Putamen (tissue), 1 donor: ENCODE measurements around the gene ANKFN1.
"Not testable (repeated sequence)": the region's sequence is repeated elsewhere in the genome, so short reads cannot be mapped to it uniquely, and the experiment has no call there.

Experiments
- DNase-seq: peaks from one replicate; pipeline ENCODE4 v3.0.0-alpha.2; 2016; ENCODE audit warnings: low spot score

Gene ANKFN1

DNA sequence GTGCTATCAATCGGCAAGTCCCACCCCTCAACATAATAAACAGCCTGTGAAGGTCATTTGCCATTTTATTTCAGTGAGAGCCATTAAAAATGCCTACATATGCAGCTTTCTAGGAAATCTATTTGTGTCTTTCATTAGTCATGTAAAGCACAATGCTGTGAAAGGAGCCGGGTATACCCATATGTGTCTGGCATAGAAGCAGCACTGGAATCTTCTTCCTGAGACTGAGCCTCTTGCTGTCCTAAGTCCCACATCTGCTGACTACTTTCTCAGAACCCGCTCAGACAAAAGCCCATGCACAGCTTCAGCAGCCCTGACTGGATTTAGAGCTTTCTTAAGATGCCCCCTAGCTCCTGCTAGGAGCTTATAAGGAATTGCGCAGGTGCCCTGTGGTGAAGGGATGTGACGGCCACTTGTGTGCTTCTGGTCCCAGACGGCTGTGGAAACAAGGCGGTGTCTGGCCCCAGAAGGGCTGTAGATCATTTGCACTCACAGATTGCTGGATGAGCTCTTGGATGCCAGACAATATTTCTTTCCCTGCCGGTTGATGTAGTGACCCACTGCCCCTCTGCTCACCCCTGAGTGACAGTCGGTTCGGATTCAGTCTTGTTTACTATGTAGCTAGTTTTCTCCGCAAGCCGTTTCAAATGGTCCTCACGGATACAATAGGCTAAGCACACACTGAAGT is 172.2 kb downstream of the ANKFN1 start:
- no peak for DNase-seq

DNA sequence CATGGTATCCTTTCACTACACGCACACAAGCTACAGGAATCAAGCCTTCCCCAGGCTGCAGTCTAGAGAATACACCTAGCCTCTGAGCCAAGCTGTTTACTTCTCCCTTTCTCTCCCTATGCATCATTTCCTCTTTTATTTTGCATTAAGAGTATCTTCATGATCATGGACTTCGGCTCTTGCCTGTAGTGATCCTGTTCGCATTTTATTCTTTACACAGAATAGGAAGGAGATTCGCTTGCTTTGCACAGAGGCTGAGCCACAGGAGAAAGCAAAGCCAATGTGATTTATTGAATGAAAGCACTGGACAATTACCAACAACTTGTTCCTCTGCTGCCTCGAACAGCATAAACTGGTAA is 172.7 kb downstream of the ANKFN1 start:
- no peak for DNase-seq

DNA sequence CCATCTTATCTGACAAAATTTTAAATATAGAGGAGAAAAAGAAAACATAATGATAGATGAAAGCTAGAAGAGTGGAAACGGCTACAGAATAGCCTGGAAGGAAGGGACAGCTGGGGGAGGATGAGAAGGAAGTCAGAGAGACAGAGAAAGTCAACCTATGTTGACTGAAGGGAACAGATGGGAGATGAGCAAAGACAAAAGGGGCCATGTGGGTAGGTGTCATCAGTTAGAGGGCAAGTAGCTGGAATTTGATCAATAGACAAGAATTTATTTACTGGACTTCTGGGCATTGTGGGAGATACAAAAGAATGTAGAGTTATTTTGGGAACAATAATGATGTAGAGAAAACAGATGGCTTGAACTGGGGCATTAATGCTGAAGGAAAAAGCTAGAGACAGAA is 194.4 kb downstream of the ANKFN1 start:
- no peak for DNase-seq

DNA sequence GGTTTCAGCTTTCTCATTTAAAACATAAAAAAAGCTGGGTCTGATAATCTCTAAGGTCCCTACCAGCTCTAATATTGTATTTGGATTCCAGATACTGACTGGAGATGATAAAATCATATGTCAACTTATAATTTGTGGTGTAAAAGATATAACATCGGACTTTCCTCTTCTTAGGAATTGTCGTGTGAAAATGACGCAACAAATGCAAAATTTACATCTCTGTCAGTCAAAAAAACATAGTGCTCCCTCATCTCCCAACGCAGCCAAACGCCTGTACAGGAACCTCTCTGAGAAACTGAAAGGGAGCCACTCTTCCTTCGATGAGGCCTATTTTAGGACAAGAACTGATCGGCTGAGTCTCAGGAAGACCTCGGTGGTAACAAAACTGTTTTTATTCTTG is 197.3 kb downstream of the ANKFN1 start:
- no peak for DNase-seq

DNA sequence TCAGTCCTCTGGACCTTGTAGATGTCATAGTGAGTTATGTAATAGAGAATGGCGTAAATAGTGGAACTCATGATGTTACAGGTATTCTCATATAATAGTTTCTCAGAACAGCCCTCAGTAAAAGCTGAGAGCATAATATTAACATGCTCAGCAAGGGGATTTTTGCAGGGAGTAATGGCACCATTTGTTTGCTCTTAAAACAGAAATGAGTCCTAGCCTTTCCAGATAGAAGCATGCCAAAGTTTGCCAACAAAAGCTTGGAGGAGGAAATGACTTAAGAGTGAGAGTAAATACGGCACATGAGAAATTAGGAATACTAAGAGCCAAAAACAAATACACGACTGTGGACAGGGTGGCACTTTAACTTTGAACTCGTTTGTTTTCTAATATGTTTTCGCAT is 198.4 kb downstream of the ANKFN1 start:
- DNase-seq, result no peak

DNA sequence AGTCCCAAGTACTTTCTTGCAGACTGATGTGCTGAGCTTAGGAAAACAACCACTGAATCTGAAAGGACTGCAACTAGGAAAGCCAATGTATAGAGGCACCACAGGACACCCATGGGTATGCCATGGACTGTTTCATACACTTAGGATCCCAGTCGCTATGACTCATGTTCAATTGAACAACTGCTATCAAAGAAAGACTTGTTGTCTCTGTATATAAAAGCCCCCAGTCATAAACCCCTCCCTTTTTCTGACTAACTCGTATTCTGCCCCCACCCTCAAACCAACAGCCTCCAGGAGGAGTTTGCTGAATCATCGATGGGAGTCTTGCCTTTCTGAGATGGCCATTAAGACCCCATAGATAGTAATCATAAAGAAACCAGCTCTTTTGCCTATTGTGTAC is 205.4 kb downstream of the ANKFN1 start:
- DNase-seq, result no peak

DNA sequence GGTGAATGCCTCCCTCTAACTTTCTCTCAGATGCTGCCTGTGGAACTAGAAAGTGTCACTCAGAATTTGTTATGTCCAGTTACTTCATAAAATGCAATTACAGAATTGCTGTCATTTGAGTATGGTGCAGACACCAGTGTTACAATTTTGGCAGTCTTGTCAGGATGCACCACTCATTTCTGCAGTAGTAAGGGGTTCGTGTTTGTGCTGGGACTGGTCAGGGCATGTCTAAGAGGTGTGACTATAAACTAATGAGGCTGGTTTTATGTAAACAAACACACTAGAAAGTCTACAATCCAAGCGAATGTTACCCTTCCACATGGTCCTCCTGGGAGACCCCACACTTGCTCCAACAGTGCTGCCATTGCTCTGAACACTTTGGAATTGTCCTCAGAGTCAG is 206.2 kb downstream of the ANKFN1 start:
- no peak for DNase-seq

DNA sequence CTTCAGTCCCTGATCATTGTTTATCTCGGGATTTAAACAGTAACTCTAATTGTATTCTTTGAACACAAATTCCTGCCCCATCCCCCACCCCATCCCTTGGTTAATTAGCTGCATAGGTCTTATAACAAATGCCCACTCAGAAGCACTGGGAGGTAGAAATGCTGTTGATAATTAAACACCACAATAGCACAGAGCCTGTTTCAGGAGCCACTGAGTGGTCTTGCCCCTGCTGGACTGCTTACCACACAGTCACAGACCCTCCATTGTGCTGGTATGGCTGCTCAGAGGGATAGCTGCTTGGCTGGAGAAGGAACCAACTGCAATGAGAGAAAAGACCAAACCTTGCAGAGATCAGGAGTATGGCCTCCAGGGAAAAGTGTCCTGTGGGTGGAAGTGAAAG is 214.1 kb downstream of the ANKFN1 start:
- DNase-seq, result no peak

DNA sequence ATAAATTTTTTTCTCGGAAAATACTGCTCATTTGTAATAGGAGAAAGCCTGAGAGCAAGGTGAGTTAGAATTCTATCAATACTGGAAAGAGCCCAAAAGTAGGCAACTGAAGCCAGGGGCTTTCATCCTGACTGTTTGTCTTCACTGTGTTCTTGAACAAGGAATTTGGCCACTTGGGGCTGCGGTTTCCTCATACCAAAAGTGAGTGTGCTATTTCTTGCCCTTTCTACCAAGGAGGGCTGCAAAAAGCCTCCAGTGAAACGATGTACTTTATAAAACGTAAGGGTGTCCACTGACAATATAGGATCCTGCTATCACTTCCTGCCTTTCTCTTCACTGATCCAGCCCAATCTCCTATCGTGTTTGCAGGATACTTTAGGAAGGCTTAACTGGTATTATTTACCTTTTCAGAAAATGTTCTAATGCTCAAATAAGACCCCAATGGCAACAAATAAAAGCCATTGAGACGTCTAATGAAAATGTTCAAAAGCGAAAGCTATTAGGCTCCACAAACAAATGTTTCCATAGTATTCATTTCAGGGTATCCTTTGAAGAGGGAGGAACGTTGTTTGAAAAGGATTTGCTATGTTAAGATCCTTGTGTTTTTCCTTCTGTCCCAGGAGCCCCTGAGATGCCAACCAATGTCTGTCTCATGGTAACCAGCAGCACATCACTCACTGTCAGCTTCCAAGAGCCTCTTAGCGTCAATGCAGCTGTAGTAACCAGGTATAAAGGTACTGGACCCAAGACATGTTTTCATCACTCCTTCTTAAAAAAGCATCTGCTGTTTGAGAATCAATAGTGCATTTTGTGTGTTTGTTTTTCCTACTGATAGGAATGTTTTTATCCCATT is 220.9 kb downstream of the ANKFN1 start:
- DNase-seq, result no peak

DNA sequence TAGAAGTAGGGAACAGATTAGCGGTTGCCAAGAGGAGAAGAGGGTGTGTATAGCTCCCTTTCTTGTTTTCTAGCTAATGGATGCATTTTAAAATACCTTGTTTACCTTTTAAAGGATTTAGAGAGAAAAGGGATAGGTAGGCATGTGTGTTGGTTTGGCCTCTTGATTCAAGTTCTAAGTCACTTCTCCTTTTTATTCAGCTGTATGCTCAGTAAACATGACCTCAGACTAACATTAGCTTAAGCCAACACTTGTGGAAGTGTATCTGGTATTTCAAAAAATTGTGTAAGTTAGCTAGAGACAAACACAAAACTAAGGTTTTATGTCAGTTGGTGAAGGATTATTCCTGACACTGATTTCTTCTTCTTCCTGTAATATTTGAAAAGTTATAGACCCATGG is 236.1 kb downstream of the ANKFN1 start:
- no peak for DNase-seq

DNA sequence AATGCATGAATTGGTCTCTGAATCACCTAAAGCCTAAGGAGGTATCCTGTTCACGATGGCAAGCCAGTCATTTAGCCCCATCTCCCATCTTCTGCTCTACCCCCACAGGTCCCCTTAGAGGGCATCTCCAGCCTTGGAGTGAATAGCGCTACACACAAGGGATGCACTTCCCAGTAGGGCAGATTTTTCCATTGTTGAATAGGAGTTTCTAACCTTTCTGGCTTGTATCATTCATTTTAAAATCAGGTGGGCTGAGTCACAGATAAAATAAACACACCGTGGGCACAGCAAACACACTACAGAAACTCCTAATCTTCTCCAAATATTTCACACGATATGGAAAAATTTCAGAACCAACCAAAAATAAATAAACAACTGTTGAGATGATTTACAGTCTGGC is 239.0 kb downstream of the ANKFN1 start:
- DNase-seq, result no peak

DNA sequence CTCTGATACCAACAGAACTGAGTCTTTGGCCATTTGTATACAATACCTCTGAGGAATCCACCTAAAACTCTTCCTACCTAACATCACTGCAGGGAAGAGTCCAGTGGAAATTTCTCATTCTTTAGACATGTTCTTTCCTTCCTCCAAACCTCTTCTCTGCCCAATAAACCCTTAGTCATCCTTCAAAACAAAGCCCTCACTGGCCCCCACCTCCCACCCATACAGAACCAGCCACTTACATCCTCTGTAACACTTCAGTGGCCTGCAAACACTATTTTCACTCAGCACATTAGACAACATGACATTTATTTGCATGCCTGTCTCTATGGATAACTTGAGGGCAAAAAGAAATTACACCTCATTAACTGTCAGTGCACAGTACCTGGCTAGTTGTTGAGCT is 239.9 kb downstream of the ANKFN1 start:
- DNase-seq, result no peak

DNA sequence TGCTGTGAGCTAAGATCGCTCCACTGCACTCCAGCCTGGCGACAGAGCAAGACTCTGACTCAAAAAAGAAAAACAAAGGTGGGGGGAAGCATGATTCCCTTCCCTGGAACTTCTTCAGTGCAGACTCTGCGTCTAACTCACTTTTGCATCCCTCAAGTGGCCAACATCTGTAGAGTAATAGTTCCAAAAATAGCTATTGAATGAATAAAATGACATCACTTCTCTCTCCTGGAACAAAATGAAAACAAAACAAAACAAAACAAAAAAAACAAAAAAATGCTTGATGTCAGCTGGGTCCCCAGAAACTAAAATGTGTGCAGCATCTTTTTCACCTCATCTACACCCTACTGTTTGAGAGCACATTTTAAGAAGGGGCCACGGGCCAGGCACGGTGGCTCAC is 242.5 kb downstream of the ANKFN1 start:
- no peak for DNase-seq

DNA sequence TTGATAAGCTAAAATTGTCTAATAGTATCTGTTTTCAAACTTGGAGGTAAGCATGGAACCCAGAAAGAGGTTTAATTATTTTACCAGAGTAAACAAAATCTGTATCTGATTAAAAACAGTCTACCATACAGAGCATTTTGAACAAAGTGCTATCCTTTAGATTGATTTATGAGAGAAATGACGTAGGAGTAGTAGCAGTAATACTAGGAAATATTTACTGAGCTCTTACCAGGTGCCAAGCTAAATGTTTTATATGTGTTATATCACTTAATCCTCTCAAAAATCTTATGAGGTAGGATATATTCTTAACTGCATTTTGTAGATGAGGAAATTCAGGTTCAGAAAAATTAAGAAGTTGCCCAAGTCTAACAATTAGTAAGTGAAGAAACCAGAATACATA is 253.8 kb downstream of the ANKFN1 start:
- no peak for DNase-seq

DNA sequence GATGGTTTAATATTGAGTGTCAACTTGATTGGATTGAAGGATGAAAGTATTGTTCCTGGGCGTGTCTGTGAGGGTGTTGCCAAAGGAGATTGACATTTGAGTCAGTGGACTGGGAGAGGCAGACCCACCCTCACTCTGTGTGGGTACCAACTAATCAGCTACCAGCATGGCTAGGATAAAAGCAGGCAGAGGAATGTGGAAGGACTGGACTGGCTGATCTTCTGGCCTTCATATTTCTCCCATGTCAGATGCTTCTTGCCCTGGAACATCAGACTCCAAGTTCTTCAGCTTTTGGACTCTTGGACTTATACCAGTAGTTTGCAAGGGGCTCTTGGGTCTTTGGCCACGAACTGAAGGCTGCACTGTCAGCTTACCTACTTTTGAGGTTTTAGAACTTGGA is 259.1 kb downstream of the ANKFN1 start:
- DNase-seq, result not testable (repeated sequence)

DNA sequence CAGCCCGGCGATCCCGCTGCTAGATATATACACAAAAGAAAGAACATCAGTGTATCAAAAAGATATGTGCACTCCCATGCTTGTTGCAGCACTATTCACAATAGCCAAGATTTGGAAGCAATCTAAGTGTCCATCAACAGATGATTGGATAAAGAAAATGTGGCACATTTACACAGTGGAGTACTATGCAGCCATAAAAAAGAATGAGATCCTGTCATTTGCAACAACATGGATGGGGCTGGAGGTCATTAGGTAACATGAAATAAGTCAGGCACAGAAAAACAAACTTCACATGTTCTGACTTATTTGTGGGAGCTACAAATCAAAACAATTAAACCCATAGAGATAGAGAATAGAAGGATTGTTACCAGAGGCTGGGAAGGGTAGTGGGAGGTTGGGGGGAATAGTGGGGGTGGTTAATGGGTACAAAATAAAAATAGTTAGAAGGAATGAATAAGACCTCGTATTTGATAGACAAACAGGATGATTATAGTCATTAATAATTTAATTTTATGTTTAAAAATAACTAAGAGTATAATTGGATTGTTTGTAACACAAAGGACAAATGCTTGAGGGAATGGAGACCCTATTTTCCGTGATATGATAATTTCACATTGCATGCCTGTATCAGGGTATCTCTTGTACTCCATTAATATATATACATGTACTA is 263.5 kb downstream of the ANKFN1 start:
- DNase-seq, result no peak

DNA sequence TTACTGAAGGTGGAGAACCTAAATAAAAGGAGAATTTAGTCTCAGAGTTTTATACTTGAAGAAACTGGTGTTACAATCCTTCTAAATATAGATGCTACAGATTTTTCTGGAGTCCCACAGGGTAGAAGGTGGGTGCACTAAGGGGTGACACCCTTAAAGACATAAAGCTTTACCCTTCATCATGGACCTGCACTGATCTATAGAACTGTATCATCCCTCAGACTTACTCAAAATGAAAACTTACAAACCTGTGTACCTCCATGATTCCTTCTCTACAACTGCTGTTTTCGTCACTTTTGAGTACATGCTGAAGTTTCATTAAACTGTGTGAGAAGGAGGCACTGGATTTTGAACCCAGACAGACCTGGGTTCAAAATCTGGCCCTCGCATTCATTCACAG is 270.7 kb downstream of the ANKFN1 start:
- no peak for DNase-seq

DNA sequence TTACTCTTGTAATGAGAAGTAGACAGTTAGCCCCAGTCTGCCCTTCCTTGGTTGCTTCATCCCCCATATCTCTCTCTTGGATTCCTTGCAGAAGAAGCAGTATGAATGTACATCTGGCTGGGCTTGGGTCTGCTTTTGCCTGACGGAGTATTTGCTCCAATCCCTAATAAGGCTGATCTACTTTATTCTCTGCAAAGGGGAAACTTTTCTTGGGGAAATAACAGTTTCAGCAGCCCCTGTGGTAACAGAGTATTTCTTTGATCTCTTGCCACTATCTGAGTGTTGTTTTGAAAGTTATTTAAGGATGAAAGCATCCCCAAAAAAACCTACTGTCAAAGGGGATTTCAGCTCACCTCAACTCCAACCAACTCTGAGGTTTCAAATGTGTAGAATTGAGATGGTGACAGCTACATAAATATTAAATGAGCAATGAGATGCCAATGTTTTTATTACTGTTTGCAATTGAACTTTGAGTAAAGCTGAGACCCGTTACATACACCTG is 271.3 kb downstream of the ANKFN1 start:
- DNase-seq, result no peak

DNA sequence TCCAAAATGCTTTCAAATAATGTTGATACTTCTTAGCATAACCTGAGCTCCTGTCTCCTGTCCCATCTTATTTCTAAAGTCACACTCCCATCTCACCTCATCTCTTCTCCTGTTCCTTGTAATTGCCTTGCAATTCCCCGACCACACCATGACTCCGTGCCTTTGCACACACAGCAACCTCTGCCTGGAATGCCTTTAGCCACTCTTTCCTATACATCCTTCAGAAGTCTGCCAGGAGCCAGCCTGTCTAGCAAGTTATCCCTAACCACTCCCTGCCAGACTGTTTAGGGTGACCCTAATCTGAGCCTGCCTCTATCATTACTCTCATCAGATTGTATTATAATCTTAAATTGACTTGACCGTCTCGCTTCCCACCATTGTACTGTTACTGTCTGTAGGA is 272.2 kb downstream of the ANKFN1 start:
- no peak for DNase-seq

DNA sequence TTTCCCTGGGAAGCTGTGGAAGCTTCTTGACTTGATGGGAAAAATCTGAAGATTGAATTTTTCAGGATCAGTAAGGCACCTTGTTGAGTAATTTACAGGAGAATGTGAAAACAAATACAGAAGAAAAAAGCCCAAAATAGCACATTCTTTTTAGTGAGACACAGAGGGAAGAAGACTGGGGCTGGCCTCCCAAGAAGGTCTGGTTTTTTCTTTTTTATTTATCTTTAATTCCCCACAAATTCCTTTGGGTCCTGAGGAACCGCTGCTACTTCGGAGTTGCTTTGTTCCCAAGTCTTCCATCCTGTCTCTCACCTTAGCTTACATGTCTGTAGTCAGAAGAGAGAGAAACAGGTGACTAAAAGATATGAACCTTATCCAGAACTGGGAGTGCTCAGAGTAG is 273.6 kb downstream of the ANKFN1 start:
- DNase-seq, result no peak

DNA sequence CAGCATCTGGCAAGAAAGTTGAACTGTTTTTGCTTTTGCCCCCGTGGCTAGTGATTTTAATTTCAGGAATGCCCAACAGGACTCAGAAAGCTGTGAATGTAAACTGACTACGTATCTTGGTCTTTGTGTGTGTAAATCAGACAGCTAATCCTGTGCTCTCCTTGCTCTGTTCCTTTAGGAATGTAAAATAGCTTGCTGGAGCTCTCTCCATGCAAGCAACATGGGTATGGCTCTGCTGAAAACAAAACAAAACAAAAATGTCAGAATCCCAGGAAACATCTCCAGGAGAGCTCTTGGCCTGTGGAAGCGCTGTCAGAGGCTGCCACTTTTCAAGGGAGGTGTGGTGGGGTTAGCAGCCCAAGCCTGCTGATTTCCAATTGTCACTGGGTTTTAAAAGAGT is 278.5 kb downstream of the ANKFN1 start:
- DNase-seq, result no peak

DNA sequence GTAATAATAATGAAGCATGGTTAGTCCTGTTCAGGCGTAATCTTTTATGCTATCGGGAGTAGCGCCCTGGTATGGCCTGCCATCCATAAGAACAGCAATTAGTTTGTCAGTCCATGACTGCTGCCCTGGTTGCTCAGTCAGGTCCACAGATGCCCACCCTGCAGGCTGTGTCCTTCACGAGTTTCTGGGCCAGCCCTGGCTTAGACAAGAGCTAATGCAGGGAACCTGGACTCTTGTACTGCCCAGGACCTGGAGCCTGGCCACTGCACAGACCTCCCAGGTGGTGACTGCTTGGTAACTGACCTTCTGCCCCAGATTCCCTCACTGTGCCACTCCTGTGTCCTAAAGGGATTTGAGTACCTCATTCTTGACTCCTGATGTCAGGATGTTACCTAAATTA is 279.2 kb downstream of the ANKFN1 start:
- no peak for DNase-seq

DNA sequence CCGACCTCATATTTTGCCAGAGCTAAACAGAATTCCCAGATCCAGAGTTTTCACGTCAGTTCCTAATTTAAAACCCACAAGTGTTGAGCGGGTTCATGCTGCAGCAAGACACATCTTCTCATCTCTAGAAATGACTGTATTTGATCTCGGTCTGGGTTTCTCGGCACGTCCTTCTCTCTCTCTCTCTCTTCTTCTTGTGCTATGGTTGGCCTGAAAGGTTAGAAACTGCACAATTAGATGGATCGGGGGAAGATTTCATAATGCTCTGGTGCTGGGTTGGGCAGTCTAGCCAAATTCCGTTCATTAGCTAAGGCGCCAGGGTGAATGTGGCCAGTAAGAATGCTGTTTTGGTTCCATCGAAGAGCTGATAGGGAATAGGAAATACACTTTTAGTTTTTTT is 281.3 kb downstream of the ANKFN1 start:
- no peak for DNase-seq
